Endothelial cell of umbilical vein (primary cell): ENCODE results near the gene WBP4. TPM values are rescaled to one million over a fixed set of nuclear protein-coding genes. Genes with fewer than 3 reads are reported as not detected.
A peak's percentile ranks its signal among the peaks of the same experiment; 100 is the strongest.

Experiments
- BruUV-seq: library from RNA; stranded (reverse); fragments of 400-500 nt; replicated peaks from 2 replicates; lab custom pipeline; 2021; lab: Mats Ljungman, UMichigan
- CTCF ChIA-PET: fragments of 300-600, 350-600 bp; sonication (Branson Sonifier 250); formaldehyde crosslinking; loops from one replicate; lab custom pipeline; 2021; ENCODE audit warnings: antibody characterized with exemption, inconsistent platforms; lab: Charles Lee
- POLR2A ChIA-PET: fragments of 300-600, 350-600 bp; sonication (Branson Sonifier 250); formaldehyde crosslinking; loops from one replicate; lab custom pipeline; 2021; ENCODE audit warnings: antibody characterized with exemption, inconsistent platforms; lab: Charles Lee
- DNase-seq: peaks from one replicate; pipeline ENCODE4 v3.0.0-alpha.2; 2011; ENCODE audit warnings: low read depth, low spot score
- FAIRE-seq: peaks from 2 replicates; lab custom pipeline; 2011; peaks lifted over from hg19 to GRCh38; lab: Jason Lieb, UNC
- H2AFZ ChIP-seq: 2 replicates; pipeline ENCODE4 v1.6.0; 2012; ENCODE audit warnings: low read depth, low read length, control low read depth, inconsistent platforms
- H3K27ac ChIP-seq: 2 replicates; pipeline ENCODE4 v1.5.1; 2011; ENCODE audit warnings: low read depth, mild to moderate bottlenecking, control low read depth, low read length, moderate library complexity; ENCODE audit not compliant: insufficient read depth
- H3K27me3 ChIP-seq, 2 experiments: 2 replicates each; pipeline versions ENCODE4 v1.6.0 to v1.6.1; 2011; ENCODE audit warnings: low read length in 2 of 2, mixed read lengths in 1 of 2; ENCODE audit not compliant: control insufficient read depth in 2 of 2, insufficient read depth in 2 of 2
- H3K36me3 ChIP-seq, 2 experiments: 2 replicates in 1 of 2; 3 replicates in 1 of 2; pipeline ENCODE4 v1.5.1; 2011; ENCODE audit warnings: low read length in 2 of 2, mild to moderate bottlenecking in 1 of 2, moderate library complexity in 1 of 2; ENCODE audit not compliant: control insufficient read depth in 2 of 2, insufficient read depth in 2 of 2; ENCODE audit errors: extremely low read depth in 1 of 2
- H3K4me1 ChIP-seq: 3 replicates; pipeline ENCODE4 v1.5.1; 2011; ENCODE audit warnings: mild to moderate bottlenecking, low read length; ENCODE audit not compliant: control insufficient read depth, insufficient read depth; ENCODE audit errors: extremely low read depth
- H3K4me2 ChIP-seq: 2 replicates; pipeline ENCODE4 v1.6.1; 2011; ENCODE audit warnings: low read length, control low read depth, mixed read lengths; ENCODE audit not compliant: insufficient read depth
- H3K4me3 ChIP-seq, 3 experiments: fragments of 200-600 bp in 1 of 3; sonication (generic), shearing (Covaris generic) in 1 of 3; replicated peaks in 1 of 3; 2 replicates each; pipeline ENCODE4 v1.5.1; 2011 to 2016; ENCODE audit warnings: control low read depth in 3 of 3, low read length in 3 of 3, mild to moderate bottlenecking in 2 of 3, inconsistent platforms in 1 of 3, low read depth in 1 of 3, moderate library complexity in 1 of 3; ENCODE audit not compliant: insufficient read depth in 1 of 3
- H3K79me2 ChIP-seq: 2 replicates; pipeline ENCODE4 v1.6.0; 2012; ENCODE audit warnings: low read length, inconsistent platforms; ENCODE audit not compliant: control insufficient read depth, insufficient read depth
- H3K9ac ChIP-seq: replicated peaks from 2 replicates; pipeline ENCODE3; 2011; ENCODE audit warnings: low read length, control low read depth; ENCODE audit not compliant: insufficient read depth; ENCODE audit errors: extremely low read depth
- H3K9me1 ChIP-seq: replicated peaks from 3 replicates; pipeline ENCODE4 v1.6.0; 2011; ENCODE audit warnings: mild to moderate bottlenecking, low read length; ENCODE audit not compliant: control insufficient read depth, insufficient read depth; ENCODE audit errors: extremely low read depth
- H3K9me3 ChIP-seq: replicated peaks from 2 replicates; pipeline ENCODE4 v1.5.1; 2012; ENCODE audit warnings: low read length, inconsistent platforms; ENCODE audit not compliant: control insufficient read depth, insufficient read depth
- H4K20me1 ChIP-seq: replicated peaks from 2 replicates; pipeline ENCODE3; 2011; ENCODE audit warnings: mild to moderate bottlenecking, low read length; ENCODE audit not compliant: control insufficient read depth, insufficient read depth; ENCODE audit errors: extremely low read depth
- EZH2 ChIP-seq: IDR thresholded peaks from 2 replicates; pipeline ENCODE4 v1.6.1; 2012; ENCODE audit warnings: borderline replicate concordance, low read depth, mild to moderate bottlenecking, moderate library complexity, low read length, inconsistent platforms; ENCODE audit not compliant: severe bottlenecking
- FOS ChIP-seq: IDR thresholded peaks from 2 replicates; pipeline ENCODE4 v1.6.1; 2011; ENCODE audit warnings: mild to moderate bottlenecking, low read length, moderate library complexity, borderline replicate concordance; ENCODE audit not compliant: insufficient read depth
- JUN ChIP-seq: IDR thresholded peaks from 2 replicates; pipeline ENCODE4 v1.6.1; 2011; ENCODE audit warnings: borderline replicate concordance, low read depth; ENCODE audit not compliant: insufficient read length, insufficient read depth
- POLR2A ChIP-seq: IDR thresholded peaks from 2 replicates; pipeline ENCODE4 v1.6.1; 2012; ENCODE audit warnings: low read depth, mild to moderate bottlenecking, control low read depth, low read length
- POLR2AphosphoS5 ChIP-seq: IDR thresholded peaks from 2 replicates; pipeline ENCODE4 v1.6.1; 2012; ENCODE audit warnings: low read depth, mild to moderate bottlenecking, control low read depth, low read length, moderate library complexity; ENCODE audit not compliant: insufficient read depth
- dilution Hi-C: fragments of 300-500 bp; cut with MboI; formaldehyde crosslinking; loops from one replicate; pipeline ENCODE4 v1.15.0; 2019; ENCODE audit warnings: low sequenced_read_pairs; ENCODE audit not compliant: extremely low pct_ligation_motif_present
- intact Hi-C: fragments of 100-400 bp; cut with micrococcal nuclease; formaldehyde crosslinking; loops from one replicate; pipeline ENCODE4 v1.10.0; 2022
- polyA plus RNA-seq, 4 experiments: library from polyadenylated mRNA; depleted of rRNA in 3 of 4; stranded (reverse) in 3 of 4; unstranded in 1 of 4; fragments of >200 nt; gene quantifications; 2 replicates each; pipeline versions ENCODE4 v1.2.1 to v1.2.3, GENCODE V29; 2011 to 2012; ENCODE audit warnings: missing spikeins in 1 of 4
- total RNA-seq: library from RNA; stranded (reverse); gene quantifications from 2 replicates; pipeline ENCODE4 v1.2.3, GENCODE V29; 2021

The WBP4 gene
- total and polyA plus RNA-seq, 2 donors (not counting 3 experiments of a cell fraction or from before 2014, with no cell fraction given), result 4.3 to 14.8 TPM

DNA sequence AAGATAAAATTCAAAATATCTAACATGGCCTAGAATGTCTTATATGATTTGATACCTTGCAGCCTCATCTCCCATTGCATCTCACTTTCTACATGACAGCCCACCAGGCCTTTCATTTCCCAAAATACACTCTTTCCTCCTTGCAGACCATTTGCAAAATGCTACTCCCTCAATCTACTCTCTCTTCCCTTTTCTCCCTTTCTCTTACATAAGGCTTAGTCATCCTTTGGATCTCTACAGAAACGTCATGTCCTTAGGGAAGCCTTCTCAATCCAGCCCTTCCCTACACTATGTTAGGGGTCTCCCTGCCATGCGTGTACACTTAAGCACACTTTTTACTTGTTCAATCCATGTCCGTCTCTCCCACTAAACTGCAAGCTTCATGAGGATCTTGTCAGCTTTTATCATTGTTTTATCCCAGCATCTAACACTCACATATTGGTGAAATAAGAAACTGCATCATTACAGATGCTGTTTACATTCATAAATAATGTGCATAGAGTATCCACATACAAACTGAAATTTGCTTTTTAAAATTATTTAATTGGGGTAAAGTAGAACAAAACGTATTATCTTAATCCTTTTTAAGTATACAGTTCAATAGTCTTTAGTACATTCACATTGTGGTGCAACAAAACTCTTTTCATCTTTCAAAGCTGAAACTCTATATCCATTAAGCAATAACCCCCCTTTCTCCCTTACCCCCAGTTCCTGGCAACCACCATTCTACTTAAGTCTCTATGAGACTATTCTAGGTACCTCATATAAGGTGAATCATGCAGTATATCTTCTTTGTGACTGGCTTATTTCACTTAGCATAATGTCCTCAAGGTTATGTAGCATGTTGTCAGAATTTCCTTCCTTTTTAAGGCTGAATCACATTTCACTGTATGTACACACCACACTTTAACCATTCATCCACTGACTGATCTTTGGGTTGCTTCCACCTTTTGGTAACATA lies 11.5 kb upstream of the WBP4 start:
- H3K79me2 ChIP-seq, result peaks cover 23% of the 10 kb centered on the region
- POLR2A ChIA-PET, result no interaction called here
- no peak for TF ChIP-seq POLR2A
- no peak for TF ChIP-seq POLR2AphosphoS5
- TF ChIP-seq JUN, result peak; percentile 52
- TF ChIP-seq EZH2, result no peak
- peak; percentile 65 for TF ChIP-seq FOS

DNA sequence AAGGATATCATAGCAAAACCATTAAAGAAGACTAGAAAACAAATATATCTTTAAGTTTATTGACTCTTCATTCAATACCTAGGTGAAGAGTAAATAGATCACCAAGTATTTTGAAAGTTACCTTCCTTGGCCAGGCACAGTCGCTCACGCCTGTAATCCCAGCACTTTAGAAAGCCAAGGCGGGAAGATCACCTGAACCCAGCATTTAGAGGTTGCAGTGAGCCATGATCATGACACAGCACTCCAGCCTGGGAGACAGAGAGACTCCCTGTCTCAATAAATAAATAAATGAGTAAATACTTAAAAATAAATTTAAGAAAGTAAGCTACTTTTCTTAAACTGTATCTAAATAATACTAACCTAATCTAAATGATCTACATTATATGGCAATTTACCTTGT lies 8.9 kb upstream of the WBP4 start:
- Histone ChIP-seq H3K4me2 (no peak overlapping the region), H2AFZ (no peak overlapping the region), H3K27ac (no peak overlapping the region), H3K4me1 (peaks cover 15% of the 10 kb centered on the region), H3K9me3 (no peaks in the 10 kb centered on the region), H3K36me3 (peaks cover 0 to 2% of the 10 kb centered on the region in 2 experiments), H3K4me3 (no peak overlapping the region), H3K27me3 (no peaks in the 10 kb centered on the region), H3K9ac (no peak overlapping the region), H4K20me1 (no peaks in the 10 kb centered on the region), H3K79me2 (peaks cover 45% of the 10 kb centered on the region), H3K9me1 (no peaks in the 10 kb centered on the region)
- dilution Hi-C loops, result no loop called here
- no peak for TF ChIP-seq JUN
- ChIA-PET CTCF (interaction anchor here (0.6 to 2.1 kb wide), 4 partner anchors 78 to 1369 kb away, joined by 3 to 7 read pairs (median 3); no protein-coding TSS in a partner anchor), POLR2A (interaction anchor here (0.7 kb wide), 1 partner anchor 1087 kb away, joined by 3 read pairs; no protein-coding TSS in a partner anchor)
- BruUV-seq, result no TSS peak
- no peak for DNase-seq
- no peak for FAIRE-seq
- intact Hi-C loops, result no loop called here

More for the DNA sequence above, 11.5 kb upstream of the WBP4 start:
- CTCF ChIA-PET, result interaction anchor here (0.6 kb wide), 1 partner anchor 12 kb away, joined by 3 read pairs; no protein-coding TSS in a partner anchor
- BruUV-seq, result no TSS peak
- intact Hi-C loops, result no loop called here
- Histone ChIP-seq H4K20me1 (no peaks in the 10 kb centered on the region), H3K4me1 (peaks cover 15% of the 10 kb centered on the region), H3K27me3 (no peaks in the 10 kb centered on the region), H3K4me3 (no peak overlapping the region), H3K9me1 (no peaks in the 10 kb centered on the region), H3K4me2 (peak overlapping the region; percentile 8), H3K9ac (no peak overlapping the region), H3K36me3 (peaks cover 0 to 2% of the 10 kb centered on the region in 2 experiments), H3K27ac (peak overlapping the region; percentile 20), H3K9me3 (no peaks in the 10 kb centered on the region), H2AFZ (no peak overlapping the region)
- FAIRE-seq, result peak; percentile 79
- dilution Hi-C loops, result no loop called here
- peak; percentile 76 for DNase-seq
